Stimulated activated CD8-positive, alpha-beta memory T cell treated with anti-CD3 and anti-CD28 coated beads, Interleukin-15, amount 100 ng/mL, for 1 hour (primary cell): Measurements from ENCODE around the gene DLX2.

Source experiments
- DNase-seq: peaks from one replicate; pipeline ENCODE4 v3.0.0-alpha.2; 2020; ENCODE audit warnings: low read depth

The DLX2 gene

GRCh38 chr2:172094294-172095145 is 8.2 kb downstream of the DLX2 start:
- DNase-seq: no peak

DNA sequence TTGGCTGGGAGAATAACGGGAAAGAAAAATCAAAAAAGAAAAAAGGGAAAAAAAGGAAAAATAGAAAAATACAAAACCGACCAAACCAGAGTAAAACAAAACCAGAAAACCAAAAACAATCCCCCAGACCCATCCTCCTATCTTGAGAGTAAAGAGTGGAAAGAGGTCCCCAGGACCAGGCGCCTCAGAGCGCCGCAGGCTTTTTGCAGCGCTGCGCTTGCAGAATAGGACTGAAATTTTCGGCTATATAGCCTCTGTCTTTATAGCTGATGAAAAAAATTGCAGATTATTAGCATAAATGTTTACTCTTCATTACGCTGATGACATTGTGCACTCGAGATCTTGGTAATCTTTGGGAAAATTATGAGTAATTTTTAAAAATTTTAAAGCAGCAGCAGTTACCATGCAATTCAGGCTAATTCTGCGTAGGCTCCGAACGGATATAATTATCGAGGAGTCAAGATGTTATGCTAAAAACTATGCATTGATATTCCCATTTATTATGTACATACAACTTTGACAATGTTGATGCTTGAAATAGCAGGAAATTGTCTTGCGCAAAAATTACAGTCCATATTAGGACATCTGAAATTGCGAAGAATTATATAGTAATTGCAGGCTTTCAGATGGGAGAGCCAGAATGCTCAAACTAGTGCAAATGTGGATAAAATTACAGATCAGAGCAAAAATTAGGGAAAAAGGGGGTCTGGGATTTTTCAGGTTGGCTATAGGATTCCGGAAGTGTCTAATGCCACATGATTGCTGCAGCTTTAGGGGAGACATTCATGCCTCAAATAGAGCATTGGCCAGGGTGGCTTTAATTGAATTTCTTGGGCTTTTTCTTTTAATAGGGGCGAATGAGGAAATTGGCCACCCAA is 9.0 kb downstream of the DLX2 start:
- no peak for DNase-seq

DNA sequence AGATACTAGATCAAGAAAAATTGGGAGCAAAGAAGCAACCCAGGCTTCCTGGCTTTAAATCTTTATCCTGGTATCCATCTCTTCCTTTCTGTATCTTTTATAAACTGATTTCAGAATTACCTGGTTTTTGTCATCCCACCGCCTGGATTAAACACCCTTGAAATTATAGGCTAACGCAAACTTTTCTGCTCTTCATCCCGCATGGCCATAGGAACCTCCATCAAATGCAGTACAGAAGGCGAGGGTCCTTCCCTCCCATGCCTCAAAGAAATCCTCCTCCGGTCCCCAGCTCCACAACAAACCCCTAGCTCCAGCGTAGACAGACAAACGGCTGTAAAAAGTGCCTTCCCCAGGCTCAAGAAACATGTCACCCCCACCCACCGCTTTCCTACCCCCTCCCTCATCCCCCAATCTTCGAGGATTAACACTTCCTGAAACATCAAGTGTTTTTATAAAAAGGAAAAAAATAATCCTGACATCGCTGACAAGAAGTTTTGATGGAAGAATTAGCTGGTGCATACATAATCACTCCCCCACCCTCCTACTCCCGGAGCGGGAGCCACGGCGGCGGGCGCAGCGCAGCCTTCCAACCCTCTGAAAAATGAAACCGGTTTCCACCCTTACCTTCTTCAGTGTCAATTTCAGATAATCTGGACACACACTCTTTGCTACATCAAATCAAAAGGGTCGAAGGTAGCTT is 9.8 kb downstream of the DLX2 start:
- no peak for DNase-seq

- no peak for DNase-seq
Measured at GRCh38 chr2:172091761-172092566, 10.7 kb downstream of the DLX2 start.

- DNase-seq: no peak
Measured at GRCh38 chr2:172091000-172091641, 11.6 kb downstream of the DLX2 start.

DNA sequence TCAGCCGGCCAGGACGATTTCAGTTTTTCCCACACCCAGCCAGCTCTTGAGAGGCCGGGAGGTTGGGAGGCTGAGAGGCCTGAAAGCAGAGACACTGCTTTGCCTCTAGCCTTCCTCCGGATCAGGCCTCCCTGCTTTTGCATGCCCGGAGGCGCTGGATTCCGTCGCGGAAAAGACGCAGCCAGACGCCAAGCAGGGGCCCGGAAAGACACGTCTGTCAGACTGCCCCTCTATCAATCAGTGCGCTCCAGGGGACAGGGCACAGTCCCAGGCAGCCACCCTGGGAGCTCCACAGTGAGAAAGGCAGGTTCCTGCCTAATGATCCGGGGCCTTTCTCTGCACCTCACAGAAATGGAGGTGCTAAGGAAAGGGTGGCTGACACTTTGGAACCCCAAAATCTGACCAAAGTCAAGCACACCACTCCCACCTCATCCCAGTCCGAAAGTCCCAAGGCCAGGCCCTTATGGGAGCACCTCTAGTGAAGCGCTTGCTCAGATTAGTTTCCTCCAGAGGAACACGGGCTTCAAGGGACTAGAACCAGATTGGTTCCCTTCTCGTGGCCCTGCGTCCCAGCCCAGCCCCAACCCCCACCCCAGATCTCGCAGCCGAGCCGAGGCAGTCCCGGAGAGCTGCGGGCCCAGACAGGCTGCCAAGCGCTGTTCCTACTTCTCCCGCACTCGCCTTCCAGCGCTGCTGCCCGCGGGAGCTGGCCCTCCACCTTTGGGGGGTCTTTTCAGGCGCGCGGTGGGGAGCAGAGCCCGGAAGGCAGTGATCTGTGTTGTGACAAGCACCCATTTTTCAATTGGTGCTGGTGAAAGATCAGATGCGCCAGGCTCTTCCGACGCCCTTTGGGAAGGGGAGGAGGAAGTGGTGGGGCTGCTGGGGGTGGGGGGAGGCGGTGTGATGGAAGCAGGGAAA is 12.4 kb downstream of the DLX2 start:
- no peak for DNase-seq

DNA sequence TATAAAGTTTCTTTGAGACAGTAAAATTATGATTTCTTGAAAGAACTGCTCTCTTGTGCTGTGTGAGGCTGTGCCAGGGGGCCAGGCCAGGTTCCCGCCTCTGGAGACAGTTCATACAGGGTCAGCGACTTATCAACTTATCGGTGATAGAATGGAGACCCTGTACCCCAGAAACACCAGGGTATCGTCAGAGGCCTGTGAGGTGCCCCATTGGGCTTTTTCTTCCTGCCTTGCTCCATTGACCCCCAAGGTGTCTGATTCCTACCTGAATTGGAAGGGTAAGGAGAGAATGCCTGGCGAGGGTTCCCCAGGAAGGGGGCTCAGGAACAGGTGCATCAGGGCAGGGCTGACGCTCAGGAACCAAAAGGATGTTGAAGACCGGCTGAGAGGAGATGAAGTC is 13.1 kb downstream of the DLX2 start:
- no peak for DNase-seq

- no peak for DNase-seq
Measured at GRCh38 chr2:172089005-172089504, 13.6 kb downstream of the DLX2 start.

DNA sequence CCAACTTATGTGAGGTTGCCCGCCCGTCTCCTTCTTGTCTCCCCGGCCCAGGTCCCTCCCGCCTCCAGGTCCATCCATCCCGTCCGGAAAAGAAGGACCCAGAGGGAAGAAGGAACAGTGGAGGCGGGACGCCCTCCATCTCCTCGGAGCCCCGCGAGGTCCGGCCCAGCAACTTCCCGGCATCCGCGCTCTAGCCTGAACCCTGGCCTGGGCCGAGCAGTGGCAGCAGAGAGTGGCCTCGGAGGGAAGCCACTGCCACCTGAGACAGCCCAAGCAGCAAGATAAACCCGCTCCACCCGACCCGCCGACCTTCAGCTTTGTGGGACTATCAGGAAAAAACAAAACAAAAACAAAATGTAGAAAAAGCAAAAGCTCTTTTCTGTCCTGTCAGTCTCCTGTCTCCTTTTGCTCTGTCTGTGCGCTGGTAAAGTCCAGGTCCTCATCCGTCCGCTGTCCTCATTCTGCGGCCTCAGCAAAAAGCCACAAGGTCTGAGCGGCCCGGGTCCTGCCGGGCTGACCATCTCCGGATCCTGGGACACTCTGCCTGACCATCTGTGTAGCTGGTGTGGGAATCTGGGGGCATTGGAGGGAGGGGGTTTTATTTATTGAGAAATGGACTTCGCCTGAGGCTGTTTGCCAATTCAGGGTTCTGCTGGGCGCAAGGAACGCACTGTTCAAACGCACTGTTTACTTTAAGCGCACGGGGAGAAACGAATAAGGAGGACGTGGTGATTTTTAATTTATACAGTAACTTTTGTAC is 14.3 kb downstream of the DLX2 start:
- DNase-seq: no peak

DNA sequence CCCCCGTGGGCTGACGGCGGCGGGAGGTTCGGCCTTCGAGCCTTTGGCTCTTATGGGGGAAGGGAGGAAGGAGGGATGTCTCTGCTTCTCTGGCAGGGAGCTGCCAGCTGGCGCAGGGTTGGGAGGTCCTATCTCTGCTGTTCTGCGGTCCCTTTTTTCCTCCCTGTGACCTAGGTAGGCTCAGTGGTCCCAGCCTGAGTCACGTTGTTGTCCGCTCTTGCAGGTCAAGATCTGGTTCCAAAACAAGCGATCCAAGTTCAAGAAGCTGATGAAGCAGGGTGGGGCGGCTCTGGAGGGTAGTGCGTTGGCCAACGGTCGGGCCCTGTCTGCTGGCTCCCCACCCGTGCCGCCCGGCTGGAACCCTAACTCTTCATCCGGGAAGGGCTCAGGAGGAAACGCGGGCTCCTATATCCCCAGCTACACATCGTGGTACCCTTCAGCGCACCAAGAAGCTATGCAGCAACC is 14.9 kb downstream of the DLX2 start:
- DNase-seq: no peak

DNA sequence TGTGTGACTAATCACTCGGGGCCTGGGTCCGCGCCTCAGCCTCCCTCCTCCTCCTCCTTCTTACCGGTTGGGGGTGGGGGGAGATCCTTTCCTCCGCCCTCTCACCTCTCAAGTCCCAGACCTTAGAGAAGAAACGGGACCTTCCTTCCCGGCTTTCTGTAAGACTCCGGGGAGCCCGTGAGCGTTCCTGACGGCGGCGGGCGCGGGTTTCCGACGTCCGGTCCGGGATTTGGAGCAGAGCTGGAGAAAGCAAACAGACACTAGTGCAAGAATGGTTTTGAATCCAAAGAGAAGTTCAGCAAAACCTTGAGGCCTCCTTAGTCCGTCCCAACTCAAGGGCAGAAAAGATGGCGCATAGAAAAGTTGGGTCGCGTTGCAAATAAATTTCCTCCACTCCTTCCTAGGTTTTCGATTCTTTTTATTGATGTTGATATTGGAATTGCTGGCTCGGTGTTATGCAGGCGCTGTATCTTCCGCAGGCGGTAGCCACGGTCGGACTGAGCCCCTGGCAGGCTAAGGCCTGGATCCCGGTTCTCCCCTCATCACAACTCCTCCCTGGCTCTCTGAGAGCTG is 15.4 kb downstream of the DLX2 start:
- no peak for DNase-seq

DNA sequence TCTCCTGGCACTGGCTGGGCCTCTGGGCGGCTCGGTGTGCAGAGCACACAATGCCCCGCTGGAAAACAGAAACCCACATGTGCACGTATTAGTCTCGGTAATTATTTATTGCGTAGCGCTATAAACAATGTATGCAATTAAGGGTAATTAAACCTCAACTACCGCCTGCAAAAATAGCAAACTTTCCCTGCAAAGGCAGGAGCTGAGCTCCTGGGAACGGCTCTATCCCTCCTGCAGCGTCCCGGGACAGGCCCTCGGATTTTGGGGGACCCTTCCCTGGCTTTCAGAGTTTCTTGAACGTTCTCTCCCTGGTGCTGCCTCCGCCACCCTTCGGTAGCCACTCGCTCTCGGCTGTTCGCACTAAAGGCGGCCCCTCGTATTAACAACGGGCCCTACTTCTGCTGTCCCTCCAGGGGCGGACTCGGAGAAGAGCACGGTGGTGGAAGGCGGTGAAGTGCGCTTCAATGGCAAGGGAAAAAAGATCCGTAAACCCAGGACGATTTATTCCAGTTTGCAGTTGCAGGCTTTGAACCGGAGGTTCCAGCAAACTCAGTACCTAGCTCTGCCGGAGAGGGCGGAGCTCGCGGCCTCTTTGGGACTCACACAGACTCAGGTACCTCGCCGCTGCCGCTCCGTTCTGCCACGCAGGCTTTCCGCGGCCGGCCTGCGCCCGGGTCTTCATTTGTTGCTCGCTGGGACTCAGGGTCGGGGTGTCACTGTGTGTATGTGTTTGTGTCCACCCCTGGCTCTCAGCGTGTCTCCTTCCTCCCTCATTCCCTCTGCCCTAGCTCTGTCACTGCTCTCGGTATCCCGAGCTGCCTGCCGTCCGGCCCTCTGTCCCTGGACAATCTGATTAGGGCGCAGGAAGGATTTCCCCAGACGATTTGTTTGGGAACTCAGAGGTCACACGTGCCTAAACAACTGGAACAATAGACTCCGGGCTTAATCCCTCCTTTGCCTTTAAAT is 16.2 kb downstream of the DLX2 start:
- no peak for DNase-seq

DNA sequence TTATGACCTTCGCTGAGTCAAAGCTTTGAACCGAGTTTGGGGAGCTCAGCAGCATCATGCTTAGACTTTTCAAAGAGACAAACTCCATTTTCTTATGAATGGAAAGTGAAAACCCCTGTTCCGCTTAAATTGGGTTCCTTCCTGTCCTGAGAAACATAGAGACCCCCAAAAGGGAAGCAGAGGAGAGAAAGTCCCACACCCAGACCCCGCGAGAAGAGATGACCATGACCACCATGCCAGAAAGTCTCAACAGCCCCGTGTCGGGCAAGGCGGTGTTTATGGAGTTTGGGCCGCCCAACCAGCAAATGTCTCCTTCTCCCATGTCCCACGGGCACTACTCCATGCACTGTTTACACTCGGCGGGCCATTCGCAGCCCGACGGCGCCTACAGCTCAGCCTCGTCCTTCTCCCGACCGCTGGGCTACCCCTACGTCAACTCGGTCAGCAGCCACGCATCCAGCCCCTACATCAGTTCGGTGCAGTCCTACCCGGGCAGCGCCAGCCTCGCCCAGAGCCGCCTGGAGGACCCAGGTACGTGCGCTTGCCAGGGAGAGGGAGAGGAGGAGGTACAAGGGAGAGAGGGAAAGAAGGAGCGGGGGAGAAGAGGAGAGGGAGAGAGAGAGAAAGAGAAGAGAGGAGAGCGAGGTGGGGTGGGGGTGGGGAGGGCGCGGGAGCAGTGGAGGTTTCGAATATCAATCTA is 17.1 kb downstream of the DLX2 start, which contains the start of gene DLX1:
DLX1 (plus strand) TSS at position 48 of the 700 bp plus-strand sequence; CDS start at position 219, 171 bp downstream.
- DNase-seq: no peak

GRCh38 chr2:172084645-172085459 is 17.8 kb downstream of the DLX2 start:
- no peak for DNase-seq

GRCh38 chr2:172084395-172084644 is 18.4 kb downstream of the DLX2 start:
- no peak for DNase-seq
